WTC11 (cell line): ENCODE results near the gene ANAPC16. TPM values are rescaled to one million over a fixed set of nuclear protein-coding genes. Genes with fewer than 3 reads are reported as not detected.

Source experiments
- ATAC-seq: fragments of 200-7000 bp; cut with Tn5 transposase; 2 replicates; pipeline ENCODE4 v1.10.0; 2021; ENCODE audit warnings: mild to moderate bottlenecking, moderate library complexity
- CTCF ChIA-PET: fragments of 300-600 bp; sonication (Branson Sonifier 250); formaldehyde crosslinking; loops from one replicate; lab custom pipeline; 2021; ENCODE audit warnings: antibody characterized with exemption; lab: Charles Lee
- POLR2A ChIA-PET: fragments of 350-600 bp; sonication (Branson Sonifier 250); formaldehyde crosslinking; loops from one replicate; lab custom pipeline; 2021; ENCODE audit warnings: antibody characterized with exemption; lab: Charles Lee
- DNase-seq: peaks from one replicate; pipeline ENCODE4 v3.0.0; 2021; ENCODE audit warnings: low spot score
- H3K27ac Mint-ChIP-seq: 2 replicates; pipeline ENCODE4 v1.8.0; 2021; ENCODE audit warnings: mixed read lengths
- H3K27me3 Mint-ChIP-seq: 2 replicates; pipeline ENCODE4 v1.8.0; 2021; ENCODE audit warnings: low read depth, mild to moderate bottlenecking, moderate library complexity, mixed read lengths
- H3K36me3 Mint-ChIP-seq: 2 replicates; pipeline ENCODE4 v1.8.0; 2021; ENCODE audit warnings: mixed read lengths
- H3K4me1 Mint-ChIP-seq: 2 replicates; pipeline ENCODE4 v1.8.0; 2022; ENCODE audit warnings: mixed read lengths
- H3K4me3 Mint-ChIP-seq: 2 replicates; pipeline ENCODE4 v1.8.0; 2021; ENCODE audit warnings: mild to moderate bottlenecking, moderate library complexity, mixed read lengths
- H3K9me3 Mint-ChIP-seq: 2 replicates; pipeline ENCODE4 v1.8.0; 2021; ENCODE audit warnings: mixed read lengths
- ATF1 ChIP-seq: sonication (generic); formaldehyde crosslinking; IDR thresholded peaks from 2 replicates; pipeline ENCODE4 v1.8.1; 2023; ENCODE audit warnings: mild to moderate bottlenecking, moderate library complexity, missing genetic modification reagents
- ATF6 ChIP-seq: sonication (generic); formaldehyde crosslinking; IDR thresholded peaks from 2 replicates; pipeline ENCODE4 v1.8.1; 2023; ENCODE audit warnings: mild to moderate bottlenecking, missing genetic modification reagents
- CREM ChIP-seq: sonication (generic); formaldehyde crosslinking; IDR thresholded peaks from 2 replicates; pipeline ENCODE4 v1.8.1; 2022; ENCODE audit warnings: mild to moderate bottlenecking, missing genetic modification reagents, moderate library complexity
- E2F5 ChIP-seq: sonication (generic); formaldehyde crosslinking; IDR thresholded peaks from 2 replicates; pipeline ENCODE4 v1.8.1; 2022; ENCODE audit warnings: mild to moderate bottlenecking, moderate library complexity, missing genetic modification reagents
- ESRRA ChIP-seq: sonication (generic); formaldehyde crosslinking; IDR thresholded peaks from 2 replicates; pipeline ENCODE4 v1.8.1; 2022; ENCODE audit warnings: mild to moderate bottlenecking, missing genetic modification reagents, borderline replicate concordance
- FOXJ3 ChIP-seq: sonication (generic); formaldehyde crosslinking; IDR thresholded peaks from 2 replicates; pipeline ENCODE4 v1.9.0; 2021; ENCODE audit warnings: missing genetic modification reagents, mild to moderate bottlenecking, borderline replicate concordance
- FOXP4 ChIP-seq: sonication (generic); formaldehyde crosslinking; IDR thresholded peaks from 2 replicates; pipeline ENCODE4 v1.8.0; 2022; ENCODE audit warnings: mild to moderate bottlenecking, missing genetic modification reagents
- HMGXB4 ChIP-seq: sonication (generic); formaldehyde crosslinking; IDR thresholded peaks from 2 replicates; pipeline ENCODE4 v1.8.1; 2023; ENCODE audit warnings: mild to moderate bottlenecking, moderate library complexity, missing genetic modification reagents
- JAZF1 ChIP-seq: fragments of 250-450 bp; sonication (Bioruptor Pico); IDR thresholded peaks from 2 replicates; pipeline ENCODE4 v1.9.0; 2021; ENCODE audit warnings: moderate library complexity, mild to moderate bottlenecking, inconsistent platforms
- RELA ChIP-seq: sonication (generic); formaldehyde crosslinking; IDR thresholded peaks from 2 replicates; pipeline ENCODE4 v1.8.1; 2022; ENCODE audit warnings: missing genetic modification reagents, mild to moderate bottlenecking, borderline replicate concordance
- SMAD3 ChIP-seq: sonication (generic); formaldehyde crosslinking; IDR thresholded peaks from 2 replicates; pipeline ENCODE4 v1.8.0; 2022; ENCODE audit warnings: missing genetic modification reagents, mild to moderate bottlenecking, borderline replicate concordance
- ZMAT4 ChIP-seq: fragments of 250-450 bp; sonication (Bioruptor Pico); IDR thresholded peaks from 2 replicates; pipeline ENCODE4 v1.9.0; 2021; ENCODE audit warnings: mild to moderate bottlenecking
- ZNF121 ChIP-seq: sonication (generic); formaldehyde crosslinking; IDR thresholded peaks from 2 replicates; pipeline ENCODE4 v1.8.0; 2023; ENCODE audit warnings: missing genetic modification reagents
- ZNF512 ChIP-seq: sonication (generic); formaldehyde crosslinking; IDR thresholded peaks from 2 replicates; pipeline ENCODE4 v1.8.1; 2022; ENCODE audit warnings: missing genetic modification reagents, borderline replicate concordance
- total RNA-seq: library from RNA; stranded (reverse); gene quantifications from 3 replicates; pipeline ENCODE4 v1.2.3, GENCODE V29; 2021

Gene ANAPC16
- total RNA-seq, 1 experiment from 2014 or later: 52.3 TPM

- Mint-ChIP-seq H3K4me1 (no peaks in the 10 kb centered on the region), H3K27ac (no peak overlapping the region; the same call in 1 of the 2 replicates), H3K4me3 (no peak overlapping the region), H3K27me3 (no peaks in the 10 kb centered on the region), H3K36me3 (peaks cover 26% of the 10 kb centered on the region), H3K9me3 (peaks cover 3% of the 10 kb centered on the region; the same call in 1 of the 2 replicates)
- TF ChIP-seq ZNF121 (CRISPR knock-in tag) (0 out of 2 replicates have a peak, but pooled peaks have one; percentile 53), JAZF1 (CRISPR knock-in tag) (no peak)
- ChIA-PET POLR2A (no interaction called here), CTCF (interaction anchor here (1.5 kb wide), 1 partner anchor 153 kb away, joined by 3 read pairs; no protein-coding TSS in a partner anchor)
- ATAC-seq (no peak), DNase-seq (no peak)
These were observed 14.5 kb upstream of the ANAPC16 start for GRCh38 chr10:72201293-72201692.

GRCh38 chr10:72204296-72204695, 11.5 kb upstream of the ANAPC16 start:
- Mint-ChIP-seq H3K27ac (peak overlapping the region; percentile 73; the same call in 1 of the 2 replicates), H3K9me3 (no peaks in the 10 kb centered on the region), H3K27me3 (no peaks in the 10 kb centered on the region), H3K4me1 (no peaks in the 10 kb centered on the region), H3K4me3 (no peak overlapping the region), H3K36me3 (peaks cover 28% of the 10 kb centered on the region)
- TF ChIP-seq SMAD3 (CRISPR knock-in tag) (no peak), FOXJ3 (CRISPR knock-in tag) (no peak), RELA (CRISPR knock-in tag) (no peak), JAZF1 (CRISPR knock-in tag) (no peak), ZNF512 (no peak), ATF6 (CRISPR knock-in tag) (no peak), E2F5 (no peak), ZMAT4 (CRISPR knock-in tag) (no peak), FOXP4 (CRISPR knock-in tag) (no peak), ESRRA (CRISPR knock-in tag) (no peak), ATF1 (CRISPR knock-in tag) (no peak), HMGXB4 (CRISPR knock-in tag) (no peak), CREM (CRISPR knock-in tag) (no peak)
- ATAC-seq (no peak), DNase-seq (no peak)
- ChIA-PET POLR2A (no interaction called here), CTCF (interaction anchor here (0.8 kb wide), 1 partner anchor 19 kb away, joined by 6 read pairs; no protein-coding TSS in a partner anchor)
